Measurements from ENCODE around the gene RAB19.

- TF ChIP-seq POLR2AphosphoS5 (IDR thresholded peaks at IDR 0.05; ENCODE audit: low read depth, low read length), result no peak
- TF ChIP-seq TAF1 (IDR thresholded peaks at IDR 0.05; ENCODE audit: borderline replicate concordance, low read depth, low read length), result no peak
Observed at GRCh38 chr7:140360697-140361229, 43.1 kb upstream of the RAB19 start.
